ENCODE measurements around the gene FYB1. TPM values are rescaled to one million over a fixed set of nuclear protein-coding genes. Genes with fewer than 3 reads are reported as not detected.

FYB1 gene
- total and polyA plus RNA-seq, 4 experiments from 2014 or later = 184 to 596 (median 493) TPM

- POLR2A ChIA-PET (ENCODE audit: partially characterized antibody) = no interaction called here
- H3K36me3 Mint-ChIP-seq = peaks cover 45 to 55% of the 10 kb centered on the region in 2 donors
- H3K27me3 ChIP-seq (ENCODE audit: insufficient read depth, low read length) = no peaks in the 10 kb centered on the region
- no peaks in the 10 kb centered on the region for H3K9me3 ChIP-seq (ENCODE audit: control insufficient read depth in 1 of 2, low read length in 2 of 2)
- H3K9me3 Mint-ChIP-seq = peaks cover 0 to 1% (median 0%) of the 10 kb centered on the region in 8 donors
- H3K27ac ChIP-seq (ENCODE audit: low read depth, low read length) = no peak overlapping the region
- H3K27ac Mint-ChIP-seq = peak overlapping the region in 1 of 7 donors; percentile 58
- DNase-seq = no peak
- peaks cover 20 to 24% (median 23%) of the 10 kb centered on the region in 4 donors for H3K4me1 Mint-ChIP-seq
- H3K4me3 Mint-ChIP-seq = no peak overlapping the region
- H3K4me3 ChIP-seq (ENCODE audit: low read length in 2 of 2) = no peak overlapping the region
- peaks cover 58% of the 10 kb centered on the region for H3K4me1 ChIP-seq (ENCODE audit: insufficient read depth, low read length)
- H3K27me3 Mint-ChIP-seq = no peaks in the 10 kb centered on the region
- intact Hi-C loops (cut with micrococcal nuclease) = no loop called here
- peaks cover 70% of the 10 kb centered on the region for H3K36me3 ChIP-seq (ENCODE audit: insufficient read depth, low read length)
- CTCF ChIA-PET (ENCODE audit: partially characterized antibody) = interaction anchor here (0.7 to 1.9 kb wide), 5 partner anchors 18 to 409 kb away, joined by 3 to 5 read pairs (median 3); no protein-coding TSS in a partner anchor
Observed at GRCh38 chr5:39138892-39139291, 80.5 kb downstream of the FYB1 start.

GRCh38 chr5:39137819-39138451 lies 81.4 kb downstream of the FYB1 start:
- no peak overlapping the region for H3K4me3 ChIP-seq (ENCODE audit: low read length in 2 of 2)
- Mint-ChIP-seq H3K4me3 (peak overlapping the region in 1 of 8 donors; percentile 50), H3K36me3 (peaks cover 53 to 64% of the 10 kb centered on the region in 2 donors), H3K9me3 (peaks cover 0 to 1% (median 0%) of the 10 kb centered on the region in 8 donors), H3K4me1 (peaks cover 25 to 29% (median 27%) of the 10 kb centered on the region in 4 donors), H3K27ac (peak overlapping the region; percentile 13 to 91 (median 82)), H3K27me3 (no peaks in the 10 kb centered on the region)
- H3K27me3 ChIP-seq (ENCODE audit: insufficient read depth, low read length) = no peaks in the 10 kb centered on the region
- peaks cover 49% of the 10 kb centered on the region for H3K4me1 ChIP-seq (ENCODE audit: insufficient read depth, low read length)
- DNase-seq = peak in 3 of 5 donors; percentile 18 to 38 (median 18)
- no peaks in the 10 kb centered on the region for H3K9me3 ChIP-seq (ENCODE audit: control insufficient read depth in 1 of 2, low read length in 2 of 2)
- intact Hi-C loops (cut with micrococcal nuclease) = no loop called here
- CTCF ChIA-PET (ENCODE audit: partially characterized antibody) = interaction anchor here (0.7 to 1.9 kb wide), 6 partner anchors 19 to 410 kb away, joined by 3 to 5 read pairs (median 3); no protein-coding TSS in a partner anchor
- peaks cover 79% of the 10 kb centered on the region for H3K36me3 ChIP-seq (ENCODE audit: insufficient read depth, low read length)
- H3K27ac ChIP-seq (ENCODE audit: low read depth, low read length) = no peak overlapping the region
- POLR2A ChIA-PET (ENCODE audit: partially characterized antibody) = interaction anchor here (1.0 kb wide), 1 partner anchor 9 kb away, joined by 4 read pairs; no protein-coding TSS in a partner anchor

GRCh38 chr5:39137391-39137790 lies 82.0 kb downstream of the FYB1 start:
- Mint-ChIP-seq H3K9me3 (peaks cover 0 to 1% (median 0%) of the 10 kb centered on the region in 8 donors), H3K27ac (peak overlapping the region; percentile 13 to 91 (median 82)), H3K4me3 (peak overlapping the region in 2 of 8 donors; percentile 50 to 54), H3K27me3 (no peaks in the 10 kb centered on the region), H3K4me1 (peaks cover 27 to 31% (median 28%) of the 10 kb centered on the region in 4 donors), H3K36me3 (peaks cover 58 to 68% of the 10 kb centered on the region in 2 donors)
- H3K4me1 ChIP-seq (ENCODE audit: insufficient read depth, low read length) = peaks cover 44% of the 10 kb centered on the region
- intact Hi-C loops (cut with micrococcal nuclease) = no loop called here
- H3K36me3 ChIP-seq (ENCODE audit: insufficient read depth, low read length) = peaks cover 80% of the 10 kb centered on the region
- no peaks in the 10 kb centered on the region for H3K27me3 ChIP-seq (ENCODE audit: insufficient read depth, low read length)
- ChIA-PET POLR2A (ENCODE audit: partially characterized antibody) (no interaction called here), CTCF (ENCODE audit: partially characterized antibody) (interaction anchor here (1.0 to 1.9 kb wide), 3 partner anchors 52 to 411 kb away, joined by 3 to 5 read pairs (median 4); no protein-coding TSS in a partner anchor)
- H3K27ac ChIP-seq (ENCODE audit: low read depth, low read length) = no peak overlapping the region
- DNase-seq = no peak
- no peak overlapping the region for H3K4me3 ChIP-seq (ENCODE audit: low read length in 2 of 2)
- no peaks in the 10 kb centered on the region for H3K9me3 ChIP-seq (ENCODE audit: control insufficient read depth in 1 of 2, low read length in 2 of 2)

GRCh38 chr5:39132792-39133191 lies 86.6 kb downstream of the FYB1 start:
- Histone ChIP-seq H3K4me3 (ENCODE audit: low read length in 2 of 2) (no peak overlapping the region), H3K36me3 (ENCODE audit: insufficient read depth, low read length) (peaks cover 87% of the 10 kb centered on the region), H3K27ac (ENCODE audit: low read depth, low read length) (no peak overlapping the region), H3K9me3 (ENCODE audit: control insufficient read depth in 1 of 2, low read length in 2 of 2) (no peaks in the 10 kb centered on the region), H3K27me3 (ENCODE audit: insufficient read depth, low read length) (no peaks in the 10 kb centered on the region), H3K4me1 (ENCODE audit: insufficient read depth, low read length) (peaks cover 30% of the 10 kb centered on the region)
- Mint-ChIP-seq H3K36me3 (peaks cover 87 to 89% of the 10 kb centered on the region in 2 donors), H3K27ac (peak overlapping the region in 5 of 7 donors; percentile 9 to 85 (median 76)), H3K9me3 (peaks cover 0 to 3% (median 0%) of the 10 kb centered on the region in 8 donors), H3K4me1 (peaks cover 32 to 57% (median 46%) of the 10 kb centered on the region in 4 donors), H3K4me3 (no peak overlapping the region), H3K27me3 (no peaks in the 10 kb centered on the region)
- POLR2A ChIA-PET (ENCODE audit: partially characterized antibody) = interaction anchor here (1.0 kb wide), 1 partner anchor 29 kb away, joined by 3 read pairs; no protein-coding TSS in a partner anchor
- intact Hi-C loops (cut with micrococcal nuclease) = loop anchor here (2.0 kb wide), 1 partner anchor 14 kb away; no protein-coding TSS in a partner anchor
- CTCF ChIA-PET (ENCODE audit: partially characterized antibody) = interaction anchor here (0.8 to 1.4 kb wide), 2 partner anchors 8 to 10 kb away, joined by 3 to 5 read pairs; no protein-coding TSS in a partner anchor
- no peak for DNase-seq

GRCh38 chr5:39132128-39132447 lies 87.3 kb downstream of the FYB1 start:
- H3K36me3 ChIP-seq (ENCODE audit: insufficient read depth, low read length) = peaks cover 81% of the 10 kb centered on the region
- Mint-ChIP-seq H3K27me3 (no peaks in the 10 kb centered on the region), H3K4me1 (peaks cover 28 to 53% (median 44%) of the 10 kb centered on the region in 4 donors), H3K27ac (peak overlapping the region in 6 of 7 donors; percentile 17 to 84 (median 64)), H3K9me3 (peaks cover 0 to 2% (median 0%) of the 10 kb centered on the region in 8 donors), H3K4me3 (no peak overlapping the region), H3K36me3 (peaks cover 87 to 89% of the 10 kb centered on the region in 2 donors)
- no peak for DNase-seq
- no peaks in the 10 kb centered on the region for H3K27me3 ChIP-seq (ENCODE audit: insufficient read depth, low read length)
- ChIA-PET CTCF (ENCODE audit: partially characterized antibody) (interaction anchor here (1.4 kb wide), 1 partner anchor 10 kb away, joined by 5 read pairs; no protein-coding TSS in a partner anchor), POLR2A (ENCODE audit: partially characterized antibody) (interaction anchor here (1.0 to 1.5 kb wide), 3 partner anchors 28 to 63 kb away, joined by 3 to 6 read pairs (median 5); no protein-coding TSS in a partner anchor)
- no peak overlapping the region for H3K4me3 ChIP-seq (ENCODE audit: low read length in 2 of 2)
- intact Hi-C loops (cut with micrococcal nuclease) = loop anchor here (2.0 kb wide), 1 partner anchor 15 kb away; no protein-coding TSS in a partner anchor
- peaks cover 27% of the 10 kb centered on the region for H3K4me1 ChIP-seq (ENCODE audit: insufficient read depth, low read length)
- no peak overlapping the region for H3K27ac ChIP-seq (ENCODE audit: low read depth, low read length)
- no peaks in the 10 kb centered on the region for H3K9me3 ChIP-seq (ENCODE audit: control insufficient read depth in 1 of 2, low read length in 2 of 2)

- peaks cover 0 to 2% (median 0%) of the 10 kb centered on the region in 8 donors for H3K9me3 Mint-ChIP-seq
- H3K4me1 Mint-ChIP-seq = peaks cover 28 to 53% (median 44%) of the 10 kb centered on the region in 4 donors
- peaks cover 81 to 83% of the 10 kb centered on the region in 2 donors for H3K36me3 Mint-ChIP-seq
- Histone ChIP-seq H3K4me3 (ENCODE audit: low read length in 2 of 2) (no peak overlapping the region), H3K27ac (ENCODE audit: low read depth, low read length) (no peak overlapping the region), H3K27me3 (ENCODE audit: insufficient read depth, low read length) (no peaks in the 10 kb centered on the region), H3K9me3 (ENCODE audit: control insufficient read depth in 1 of 2, low read length in 2 of 2) (no peaks in the 10 kb centered on the region), H3K36me3 (ENCODE audit: insufficient read depth, low read length) (peaks cover 75% of the 10 kb centered on the region), H3K4me1 (ENCODE audit: insufficient read depth, low read length) (peaks cover 23% of the 10 kb centered on the region)
- CTCF ChIA-PET (ENCODE audit: partially characterized antibody) = no interaction called here
- no peaks in the 10 kb centered on the region for H3K27me3 Mint-ChIP-seq
- intact Hi-C loops (cut with micrococcal nuclease) = loop anchor here (2.0 kb wide), 2 partner anchors 15 kb away; no protein-coding TSS in a partner anchor
- POLR2A ChIA-PET (ENCODE audit: partially characterized antibody) = interaction anchor here (0.7 to 1.5 kb wide), 4 partner anchors 28 to 65 kb away, joined by 3 to 6 read pairs (median 4); no protein-coding TSS in a partner anchor
- DNase-seq = no peak
- peak overlapping the region in 1 of 8 donors; percentile 11 for H3K4me3 Mint-ChIP-seq
- peak overlapping the region; percentile 25 to 84 (median 67) for H3K27ac Mint-ChIP-seq
Observed at GRCh38 chr5:39131210-39132127, 87.9 kb downstream of the FYB1 start.
